ENCODE results near the gene HEXD. TPM values are rescaled to one million over a fixed set of nuclear protein-coding genes. Genes with fewer than 3 reads are reported as not detected.

HEXD gene
- total and polyA plus RNA-seq, 2 of the 8 experiments (the other 6 are each of a cell fraction or from before 2014, with no cell fraction given), result 20.6 to 21.8 TPM

GRCh38 chr17:82475458-82475857 lies 57.3 kb downstream of the HEXD start:
- H4K5ac ChIP-seq (ENCODE audit: insufficient read length, low read depth, low read length), result no peak overlapping the region
- H2BK120ac ChIP-seq (replicated peaks; ENCODE audit: low read depth, low read length), result no peak overlapping the region
- no peaks in the 10 kb centered on the region for H3K4me1 ChIP-seq (replicated peaks in 1 of 4; ENCODE audit: control insufficient read depth in 3 of 4, insufficient read depth in 4 of 4, low read length in 3 of 4)
- no peak overlapping the region for H2BK15ac ChIP-seq (ENCODE audit: low read length)
- H2BK20ac ChIP-seq (ENCODE audit: low read length), result no peak overlapping the region
- no peak overlapping the region for H2BK12ac ChIP-seq (ENCODE audit: low read depth, low read length)
- no peak for DNase-seq (ENCODE audit: low read depth in 1 of 2, low spot score in 2 of 2)
- no peaks in the 10 kb centered on the region for H3K23me2 ChIP-seq (ENCODE audit: low read depth, low read length)
- no peaks in the 10 kb centered on the region for H3K79me2 ChIP-seq (ENCODE audit: control insufficient read depth in 1 of 2, insufficient read depth in 2 of 2, low read length in 2 of 2)
- H3K27me3 ChIP-seq (replicated peaks in 1 of 4; ENCODE audit: control insufficient read depth in 3 of 4, extremely low read depth in 1 of 4, insufficient read depth in 3 of 4, low read length in 3 of 4), result no peaks in the 10 kb centered on the region
- no peak overlapping the region for H3K56ac ChIP-seq (replicated peaks; ENCODE audit: insufficient read length, low read depth, low read length)
- peaks cover 1% of the 10 kb centered on the region in 2 experiments for H4K20me1 ChIP-seq (replicated peaks in 1 of 2; ENCODE audit: control insufficient read depth in 1 of 2, insufficient read depth in 2 of 2, low read length in 2 of 2)
- no peak overlapping the region for H3K14ac ChIP-seq (ENCODE audit: insufficient read length)
- H3K79me1 ChIP-seq (ENCODE audit: low read depth, low read length), result no peaks in the 10 kb centered on the region
- no peak overlapping the region for H2AFZ ChIP-seq (ENCODE audit: low read length)
- H4K8ac ChIP-seq (ENCODE audit: extremely low read depth, insufficient read depth, low read length), result no peak overlapping the region
- H3K9me3 ChIP-seq (ENCODE audit: insufficient read depth in 2 of 2, low read depth in 1 of 2, low read length in 1 of 2), result no peaks in the 10 kb centered on the region
- no peak overlapping the region for H3K4me2 ChIP-seq (ENCODE audit: insufficient read depth in 1 of 2, low read depth in 2 of 2, low read length in 2 of 2)
- ChIA-PET CTCF (ENCODE audit: partially characterized antibody) (interaction anchor here (0.6 to 3.0 kb wide), 4 partner anchors 17 to 124 kb away, joined by 3 to 8 read pairs (median 3); no protein-coding TSS in a partner anchor), POLR2A (ENCODE audit: partially characterized antibody) (no interaction called here)
- peaks cover 8 to 38% (median 21%) of the 10 kb centered on the region in 4 experiments; a peak in 6 of 8 replicates for H3K36me3 ChIP-seq (ENCODE audit: control insufficient read depth in 2 of 4, insufficient read depth in 4 of 4, low read length in 3 of 4)
- no peak overlapping the region for H3K9ac ChIP-seq (replicated peaks in 1 of 4; ENCODE audit: extremely low read depth in 1 of 4, low read depth in 3 of 4, low read length in 3 of 4)
- no peak overlapping the region for H3K4me3 ChIP-seq (ENCODE audit: extremely low read depth in 1 of 4, insufficient read depth in 2 of 4, low read depth in 3 of 4, low read length in 4 of 4)
- H3K27ac ChIP-seq (ENCODE audit: low read depth, low read length), result no peak overlapping the region
- 92% methylated on average over 8 of the region's 8 CpGs; no CpG with 5 or more reads in 1 of the 2 experiments for WGBS, 2 experiments (ENCODE audit: extremely low coverage in 1 of 2, insufficient coverage in 1 of 2, insufficient read length in 1 of 2, insufficient replicate concordance in 2 of 2, low coverage in 1 of 2, low lambda C conversion rate in 2 of 2, missing lambda C conversion rate in 1 of 2)
- no peak for FAIRE-seq
- H3K18ac ChIP-seq (ENCODE audit: extremely low read depth, low read length), result no peak overlapping the region
- H2BK5ac ChIP-seq (ENCODE audit: low read depth, low read length), result no peak overlapping the region
- H4K91ac ChIP-seq (replicated peaks; ENCODE audit: insufficient read length, low read length), result no peak overlapping the region
- no peak overlapping the region for H3K23ac ChIP-seq (ENCODE audit: insufficient read length)
- TF ChIP-seq SIN3A (conservative IDR thresholded peaks at IDR 0.05 in 1 of 2, IDR thresholded peaks at IDR 0.05 in 1 of 2; ENCODE audit: low read depth in 1 of 2, low read length in 2 of 2) (no peak), BCL11A (IDR thresholded peaks at IDR 0.05; ENCODE audit: low read depth in 2 of 2, low read length in 2 of 2) (no peak), CHD1 (IDR thresholded peaks at IDR 0.05; ENCODE audit: low read depth, low read length) (no peak), GTF2F1 (IDR thresholded peaks at IDR 0.05; ENCODE audit: borderline replicate concordance, low read depth, low read length) (no peak), RXRA (IDR thresholded peaks at IDR 0.05; ENCODE audit: insufficient read depth, low read depth, low read length) (no peak), EZH2 (IDR thresholded peaks at IDR 0.05; ENCODE audit: low read depth, low read length, severe bottlenecking) (no peak), PHF8 (conservative IDR thresholded peaks at IDR 0.05; ENCODE audit: low read depth, low read length) (no peak), CHD2 (IDR thresholded peaks at IDR 0.05; ENCODE audit: low read length) (no peak), CBX8 (IDR thresholded peaks at IDR 0.05; ENCODE audit: borderline replicate concordance, low read depth, low read length) (no peak)
- H3K4ac ChIP-seq (replicated peaks; ENCODE audit: insufficient read length, low read depth, low read length), result no peak overlapping the region
- H2AK5ac ChIP-seq (ENCODE audit: low read depth, low read length), result no peak overlapping the region
